HG03066 (cell line): ENCODE data around the gene SSU72.
"Not testable (repeated sequence)": the region's sequence is repeated elsewhere in the genome, so short reads cannot be mapped to it uniquely, and the experiment has no call there.

ENCODE experiments used
- ATAC-seq: cut with Tn5 transposase; IDR thresholded peaks from one replicate; pipeline ENCODE4 v1.9.1; 2021; ENCODE audit warnings: low read depth; ENCODE audit not compliant: unreplicated experiment

Gene SSU72

DNA sequence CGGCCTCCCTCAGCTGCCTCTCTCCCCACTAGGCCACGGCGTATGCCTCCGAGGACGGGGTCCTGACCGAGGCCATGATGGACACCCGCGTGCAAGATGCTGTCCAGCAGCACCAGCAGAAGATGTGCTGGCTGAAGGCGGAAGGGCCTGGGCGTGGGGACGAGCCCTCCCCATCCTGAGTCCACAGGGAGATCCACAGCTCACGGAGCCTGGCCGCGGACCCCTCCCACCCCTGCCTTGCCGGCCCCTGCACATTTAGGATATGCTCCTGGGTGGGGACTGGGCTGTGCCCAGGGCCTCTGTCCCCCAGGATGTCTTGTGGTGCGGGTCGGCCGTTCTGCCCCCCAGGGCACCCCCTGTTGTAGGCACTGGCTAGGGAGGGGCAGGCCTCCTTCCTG is 40.8 kb downstream of the SSU72 start:
- not testable (repeated sequence) for ATAC-seq

DNA sequence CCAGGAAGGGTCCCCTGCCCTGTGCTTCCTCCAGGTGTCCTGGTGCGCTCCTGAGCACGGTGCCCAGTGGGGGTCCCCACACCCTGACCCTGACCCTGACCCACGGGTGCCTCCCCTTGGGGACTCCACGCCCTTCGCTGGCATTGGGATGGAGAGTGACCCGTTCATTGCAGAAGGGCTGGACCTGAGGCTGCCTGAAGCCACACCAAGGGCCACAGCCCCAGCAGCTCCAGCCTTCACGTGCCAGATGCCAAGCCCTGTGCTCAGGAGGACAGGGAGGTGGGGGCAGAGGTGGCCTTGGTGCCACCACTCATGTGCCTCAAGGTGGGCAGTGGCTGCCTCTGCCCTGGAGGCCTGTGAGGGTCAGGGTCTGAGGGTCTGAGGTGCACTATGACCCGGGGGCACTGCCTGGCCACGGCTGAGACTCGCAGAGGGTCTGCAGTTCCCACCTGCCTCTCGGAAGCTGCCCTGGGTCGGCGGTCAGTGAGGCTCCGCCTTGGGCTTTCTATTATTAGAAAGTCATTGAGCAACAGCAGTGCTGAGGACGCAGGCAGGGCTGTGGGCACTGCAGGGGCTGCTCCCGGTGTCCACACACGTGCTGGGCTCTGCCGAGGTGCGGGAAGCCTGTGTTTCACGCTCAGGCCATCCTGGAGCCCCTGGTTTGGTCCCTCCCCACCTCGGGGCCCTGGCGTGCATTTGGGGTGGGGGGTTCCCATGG is 41.3 kb downstream of the SSU72 start:
- ATAC-seq: not testable (repeated sequence)

DNA sequence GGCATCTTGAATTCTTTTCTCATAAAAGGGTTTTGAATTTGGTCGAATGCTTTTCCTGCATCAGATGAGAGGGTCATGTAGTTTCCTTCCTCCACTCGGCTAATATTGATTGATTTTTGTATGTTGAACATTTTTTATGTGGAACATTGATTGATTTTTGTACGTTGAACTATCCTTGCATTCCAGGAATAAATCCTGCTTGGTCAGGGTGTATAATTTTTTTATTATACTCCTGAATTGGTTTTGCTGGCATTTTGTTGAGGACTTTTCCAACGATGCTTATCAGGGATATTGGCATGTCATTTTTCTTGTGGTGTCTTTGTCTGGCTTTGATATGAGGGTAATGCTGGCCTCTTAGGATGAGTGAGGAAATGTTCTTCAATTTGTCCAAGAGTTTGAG is 42.7 kb downstream of the SSU72 start:
- ATAC-seq: no peak

DNA sequence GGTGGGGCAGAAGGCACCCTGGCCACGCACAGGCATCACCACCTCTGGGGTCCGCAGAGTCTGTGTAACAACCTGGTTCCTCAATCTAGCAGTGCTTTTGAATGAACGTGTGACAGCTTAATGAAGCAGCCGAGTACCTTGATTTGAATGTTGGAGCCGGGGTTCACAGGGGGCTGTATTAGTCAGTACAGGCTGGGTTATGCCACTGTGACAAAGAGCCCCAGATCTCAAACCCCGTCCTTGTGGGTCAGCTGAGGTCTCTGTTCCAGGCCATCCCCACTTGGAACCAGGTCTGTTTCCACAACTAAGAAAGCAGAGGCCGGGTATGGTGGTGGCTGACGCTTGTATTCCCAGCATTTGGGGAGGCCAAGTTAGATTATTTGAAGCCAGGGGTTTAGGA is 44.7 kb downstream of the SSU72 start:
- ATAC-seq: no peak

DNA sequence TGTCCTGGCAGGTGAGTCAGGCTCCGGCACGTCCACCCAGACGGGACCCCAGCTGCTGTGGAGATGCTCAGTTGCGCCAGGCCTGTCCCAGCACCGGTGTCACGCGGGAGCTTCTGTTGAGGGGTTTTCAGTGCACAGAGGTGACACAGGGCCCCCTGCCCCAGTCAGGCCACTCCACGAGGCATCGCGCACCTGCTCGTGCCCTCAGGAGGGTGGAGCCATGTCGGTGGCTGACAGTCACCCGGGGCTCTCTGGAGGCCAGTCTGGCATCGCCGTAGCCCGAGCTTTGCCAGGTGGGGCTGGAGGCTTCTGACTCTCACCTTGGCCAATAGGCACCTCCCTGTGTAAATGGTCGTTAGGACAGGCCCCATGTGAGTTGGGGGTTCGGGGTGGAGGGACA is 45.3 kb downstream of the SSU72 start:
- ATAC-seq: no peak

DNA sequence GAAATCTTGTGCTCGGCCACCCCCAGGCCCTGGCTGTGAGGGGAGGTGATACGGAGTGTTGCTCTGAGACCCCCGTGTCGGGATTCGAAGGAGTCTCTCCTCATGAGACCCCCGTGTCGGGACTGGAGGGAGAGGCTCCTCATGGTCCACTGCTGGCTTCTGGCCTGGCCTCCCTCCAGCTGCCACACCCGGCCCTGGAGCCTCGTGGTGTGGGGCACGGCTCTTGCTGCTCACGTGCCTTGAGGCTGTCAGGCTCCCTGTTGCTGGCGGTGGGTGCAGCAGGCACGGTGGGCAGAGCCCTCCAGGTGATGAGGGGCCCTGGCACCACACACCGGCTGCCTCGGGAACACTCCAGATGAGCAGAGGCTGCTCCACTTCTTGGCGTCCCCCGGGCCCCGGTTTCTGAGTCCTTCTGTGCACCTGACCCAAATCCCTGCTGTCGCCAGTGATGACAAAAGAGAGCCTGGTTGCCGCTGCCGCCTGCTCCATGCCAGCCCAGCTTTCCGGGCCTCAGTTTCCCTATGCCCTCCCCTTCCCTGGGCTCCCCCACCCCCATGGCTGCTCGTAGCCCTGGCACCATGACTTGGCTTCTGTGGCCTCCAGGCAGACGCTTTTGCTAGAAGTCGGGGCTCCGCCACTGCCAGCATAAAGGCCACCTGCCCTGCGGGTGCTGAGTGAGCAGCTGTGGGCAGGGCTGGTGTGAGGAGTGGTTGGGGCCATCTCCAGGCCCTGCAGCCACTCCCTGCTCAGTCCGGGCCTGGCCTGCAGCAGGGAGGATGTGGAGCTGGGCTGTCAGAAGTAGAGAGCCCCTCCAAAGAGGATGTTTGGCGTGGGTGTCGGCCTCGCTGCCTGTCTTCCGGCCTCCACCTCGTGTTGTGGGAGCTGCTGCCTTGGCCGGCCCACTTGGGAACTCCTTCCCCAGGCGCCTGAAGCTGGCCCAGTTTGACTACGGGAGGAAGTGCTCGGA is 46.1 kb downstream of the SSU72 start:
- ATAC-seq: no peak

DNA sequence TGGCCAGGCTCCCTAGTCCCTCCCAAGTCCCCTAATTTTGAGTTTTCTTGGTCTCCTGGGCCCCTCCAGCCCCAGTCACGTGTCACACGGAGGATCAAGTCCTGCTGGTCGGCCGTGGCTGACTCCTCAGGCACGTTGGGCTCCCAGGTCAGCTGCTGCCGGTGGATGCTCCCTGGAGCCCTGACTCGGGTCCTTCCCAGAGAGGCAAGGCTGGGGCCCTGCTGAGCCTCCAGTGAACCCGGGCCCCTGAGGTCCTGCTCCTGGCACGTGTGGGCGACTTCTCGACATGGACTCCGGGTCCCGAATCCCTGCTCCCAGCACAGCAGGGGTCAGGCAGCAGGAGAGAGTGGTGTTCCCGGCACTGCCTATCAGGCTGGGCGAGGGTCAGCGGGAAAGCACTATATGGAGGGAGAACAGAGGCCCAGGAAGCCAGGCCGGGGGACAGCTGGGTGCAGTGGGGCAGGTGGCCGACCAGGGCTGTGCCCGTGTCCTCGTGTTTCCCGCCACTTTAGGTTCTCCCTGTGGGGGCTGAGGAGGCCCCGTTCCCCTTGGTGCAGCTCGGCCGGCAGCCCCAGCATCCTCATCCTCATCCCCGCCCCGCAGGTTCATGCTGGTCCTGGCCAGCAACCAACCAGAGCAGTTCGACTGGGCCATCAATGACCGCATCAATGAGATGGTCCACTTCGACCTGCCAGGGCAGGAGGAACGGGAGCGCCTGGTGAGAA is 47.4 kb downstream of the SSU72 start:
- no peak for ATAC-seq

DNA sequence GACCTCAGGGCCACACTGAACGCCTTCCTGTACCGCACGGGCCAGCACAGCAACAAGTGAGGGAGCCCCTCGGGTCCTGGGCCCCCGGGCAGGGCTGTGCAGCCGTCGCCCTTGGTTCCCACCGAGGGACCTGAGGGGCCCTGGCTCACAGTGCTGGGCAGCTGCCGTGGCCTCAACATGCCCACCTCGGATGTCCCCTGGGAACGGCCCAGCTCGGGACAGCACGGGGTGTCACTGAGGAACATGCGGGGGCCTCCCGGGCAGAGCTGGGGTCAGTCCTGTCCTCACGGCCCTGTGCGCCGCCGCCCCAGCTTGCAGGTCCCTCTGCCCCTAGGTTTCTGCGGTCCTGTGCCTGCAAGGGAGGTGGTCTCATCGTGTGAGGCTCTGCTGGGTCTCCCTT is 48.2 kb downstream of the SSU72 start:
- not testable (repeated sequence) for ATAC-seq

DNA sequence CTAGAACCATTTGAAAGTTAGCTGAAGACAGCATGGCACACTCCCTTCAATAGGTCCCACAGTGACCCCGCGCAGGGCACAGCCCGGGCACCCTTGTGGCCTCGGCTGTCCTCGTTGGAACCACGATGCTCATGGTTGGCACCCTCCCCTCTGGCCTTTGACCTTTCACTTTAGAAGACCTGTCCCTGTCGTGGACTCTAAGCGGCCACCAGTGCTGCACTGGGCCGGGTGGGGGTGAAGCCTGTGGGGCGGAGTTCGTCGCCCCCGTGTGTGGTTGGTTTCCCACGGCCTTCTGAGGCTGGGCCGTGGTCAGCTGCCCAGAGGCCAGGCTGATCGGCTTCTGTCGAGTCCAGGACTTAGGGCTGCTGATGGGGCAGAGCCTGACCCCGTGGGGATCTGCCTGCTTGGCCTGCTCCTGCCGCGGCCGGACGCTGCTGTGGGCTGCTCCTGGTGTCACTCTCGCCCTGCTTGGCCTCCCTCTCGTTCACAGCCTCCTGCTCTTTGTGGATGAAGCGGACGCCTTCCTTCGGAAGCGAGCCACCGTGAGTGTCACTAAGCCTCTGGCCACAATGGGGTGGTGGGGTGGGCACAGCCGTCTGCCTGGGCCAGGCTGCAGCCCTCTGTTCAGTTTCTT is 49.8 kb downstream of the SSU72 start:
- not testable (repeated sequence) for ATAC-seq

DNA sequence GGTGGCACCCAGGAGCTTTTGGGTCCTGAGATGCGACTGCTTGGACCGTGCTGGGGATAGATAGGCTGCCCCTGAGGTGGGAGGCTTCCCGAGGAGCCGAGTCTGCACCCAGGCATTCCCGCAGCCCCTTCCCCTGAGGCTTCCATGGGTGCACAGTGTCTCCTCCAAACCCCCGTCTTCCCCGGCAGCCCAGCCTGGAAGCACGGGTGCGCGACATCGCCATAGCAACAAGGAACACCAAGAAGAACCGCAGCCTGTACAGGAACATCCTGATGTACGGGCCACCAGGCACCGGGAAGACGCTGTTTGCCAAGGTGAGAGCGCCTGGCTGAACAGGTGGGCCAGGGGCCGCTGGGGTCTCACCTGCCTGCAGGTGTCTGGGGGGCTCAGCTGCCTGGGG is 51.0 kb downstream of the SSU72 start:
- ATAC-seq: not testable (repeated sequence)

DNA sequence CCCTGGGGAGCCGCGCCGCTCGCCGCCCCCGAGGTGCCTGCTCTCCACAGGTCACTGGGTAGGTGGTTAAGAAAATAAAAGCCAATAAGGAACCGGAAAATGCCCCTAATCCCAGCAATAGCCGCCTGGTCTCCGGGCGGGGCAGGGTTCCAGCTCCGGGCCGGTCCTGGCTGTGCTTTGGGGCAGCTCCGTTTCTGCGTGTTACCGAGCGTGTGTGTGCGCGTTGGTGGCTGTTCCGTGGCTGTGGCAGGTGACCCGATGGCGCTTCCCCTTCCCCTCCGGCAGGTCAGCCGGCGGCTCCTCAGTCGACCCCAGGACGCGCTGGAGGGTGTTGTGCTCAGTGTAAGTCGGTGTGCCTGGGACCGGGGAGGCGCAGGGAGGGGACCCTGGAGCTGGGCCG is 51.4 kb downstream of the SSU72 start:
- not testable (repeated sequence) for ATAC-seq

DNA sequence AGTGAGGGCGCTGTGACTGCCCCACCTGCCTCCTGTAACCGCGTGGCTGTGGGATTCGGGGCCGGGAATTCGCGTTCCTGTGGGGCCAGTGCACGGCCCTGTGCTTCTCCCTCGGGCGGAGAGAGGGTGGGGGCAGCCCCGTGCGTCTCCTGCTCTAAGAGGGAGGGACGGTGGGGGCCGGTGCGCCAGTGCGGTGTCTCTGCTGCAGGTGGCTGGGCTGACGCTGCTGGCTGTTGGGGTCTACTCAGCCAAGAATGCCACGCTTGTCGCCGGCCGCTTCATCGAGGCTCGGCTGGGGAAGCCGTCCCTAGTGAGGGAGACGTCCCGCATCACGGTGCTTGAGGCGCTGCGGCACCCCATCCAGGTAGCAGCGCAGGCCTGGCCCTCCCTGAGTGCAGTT is 52.1 kb downstream of the SSU72 start:
- not testable (repeated sequence) for ATAC-seq

DNA sequence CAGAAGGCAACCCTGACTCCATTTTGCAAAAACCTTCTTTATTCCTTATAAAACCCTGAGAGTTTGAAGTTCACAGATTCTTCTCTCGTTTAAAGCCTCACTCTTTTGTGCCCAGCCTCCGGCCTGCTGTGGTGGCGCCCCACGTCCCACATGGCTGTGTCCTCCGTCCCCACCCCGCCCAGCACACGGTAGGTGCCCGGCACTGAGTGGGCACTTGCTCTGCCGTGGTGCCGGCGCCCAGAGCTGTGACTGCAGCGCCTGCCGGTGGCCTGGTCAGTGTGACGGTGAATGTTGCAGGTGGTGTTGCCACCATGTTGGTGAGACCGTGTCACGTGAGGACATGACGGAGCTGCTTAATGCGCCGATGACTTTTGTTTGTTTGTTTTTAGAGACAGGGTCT is 53.3 kb downstream of the SSU72 start:
- no peak for ATAC-seq

DNA sequence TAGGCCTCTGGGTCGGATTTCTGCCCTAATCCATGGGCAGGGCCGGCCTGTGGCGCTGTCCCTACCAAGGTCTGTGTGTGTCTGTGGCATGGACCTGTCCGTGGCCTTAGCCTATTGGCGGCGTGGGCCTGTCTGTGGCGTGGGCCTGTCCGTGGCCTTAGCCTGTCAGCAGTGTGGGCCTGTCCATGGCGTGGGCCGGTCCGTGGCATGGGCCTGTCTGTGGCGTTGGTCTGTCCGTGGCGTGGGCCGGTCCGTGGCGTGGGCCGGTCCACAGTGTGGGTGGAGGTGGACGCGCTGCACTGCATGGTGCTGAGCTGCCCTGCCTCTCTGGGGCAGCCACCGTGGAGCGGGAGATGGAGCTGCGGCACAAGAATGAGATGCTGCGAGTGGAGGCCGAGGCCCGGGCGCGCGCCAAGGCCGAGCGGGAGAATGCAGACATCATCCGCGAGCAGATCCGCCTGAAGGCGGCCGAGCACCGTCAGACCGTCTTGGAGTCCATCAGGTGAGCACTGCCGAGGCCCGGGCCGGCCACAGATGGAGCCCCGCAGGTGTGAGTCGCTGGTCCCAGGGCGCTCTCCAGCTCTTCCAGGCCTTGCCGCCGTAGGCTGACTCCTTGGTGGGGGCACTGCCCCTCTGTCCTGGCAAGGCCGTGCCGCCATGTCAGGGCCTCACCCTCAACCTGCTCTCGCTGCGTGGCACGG is 54.7 kb downstream of the SSU72 start:
- not testable (repeated sequence) for ATAC-seq

DNA sequence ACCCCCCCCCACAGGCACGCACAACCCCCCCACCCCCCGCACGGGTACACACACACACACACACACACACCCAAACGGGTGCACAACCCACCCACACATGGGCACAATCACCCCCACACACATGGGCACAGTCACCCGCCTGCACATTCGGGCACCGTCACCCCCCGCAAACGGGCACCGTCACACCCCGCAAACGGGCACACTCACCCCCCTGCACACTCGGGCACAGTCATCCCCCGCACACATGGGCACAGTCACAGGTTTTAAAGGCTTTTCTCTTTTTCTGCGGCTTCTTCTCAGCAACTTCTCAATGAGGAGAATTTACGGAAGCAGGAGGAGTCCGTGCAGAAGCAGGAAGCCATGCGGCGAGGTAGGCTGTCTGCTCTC is 56.0 kb downstream of the SSU72 start:
- ATAC-seq: not testable (repeated sequence)

DNA sequence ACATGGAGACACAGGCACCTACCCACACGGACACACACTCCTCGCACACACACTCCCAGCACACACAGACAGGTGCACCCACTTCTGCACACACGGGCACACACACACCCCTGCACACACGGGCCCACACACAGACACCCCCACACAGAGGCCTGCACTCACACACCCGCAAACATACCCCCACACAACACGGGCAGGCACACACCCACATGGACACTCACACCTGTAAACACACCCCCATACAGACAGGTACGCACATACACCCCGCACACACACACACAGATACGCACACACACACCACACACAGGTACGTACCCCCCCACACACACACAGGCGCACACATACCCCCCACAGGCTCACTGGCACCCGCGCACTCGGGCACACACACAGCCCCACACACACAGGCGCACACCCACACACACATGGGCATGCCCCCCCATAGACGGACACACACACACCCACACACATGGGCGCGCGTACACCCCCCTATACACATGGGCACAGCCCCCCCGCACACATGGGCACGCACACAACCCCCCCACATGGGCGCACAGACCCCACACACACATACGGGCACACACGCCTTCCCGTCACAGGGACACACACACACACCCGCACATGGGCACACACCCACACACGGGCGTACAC is 56.6 kb downstream of the SSU72 start:
- ATAC-seq: no peak

DNA sequence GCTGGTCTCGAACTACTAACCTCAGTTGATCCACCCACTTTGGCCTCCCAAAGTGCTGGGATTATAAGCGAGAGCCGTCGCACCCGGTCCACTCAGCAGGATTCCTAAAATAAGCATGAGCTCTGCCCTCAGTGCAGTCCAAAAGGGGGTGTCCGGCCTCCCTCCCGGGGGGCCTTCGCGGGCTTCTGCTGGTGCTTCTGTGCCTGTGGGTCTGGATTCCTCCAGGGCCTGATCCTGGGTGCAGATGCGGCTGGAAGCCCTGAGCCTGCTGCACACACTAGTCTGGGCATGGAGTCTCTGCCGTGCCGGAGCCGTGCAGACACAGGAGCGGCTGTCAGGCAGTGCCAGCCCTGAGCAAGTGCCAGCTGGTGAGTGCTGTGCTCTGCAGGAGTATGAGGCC is 57.7 kb downstream of the SSU72 start:
- ATAC-seq: not testable (repeated sequence)

DNA sequence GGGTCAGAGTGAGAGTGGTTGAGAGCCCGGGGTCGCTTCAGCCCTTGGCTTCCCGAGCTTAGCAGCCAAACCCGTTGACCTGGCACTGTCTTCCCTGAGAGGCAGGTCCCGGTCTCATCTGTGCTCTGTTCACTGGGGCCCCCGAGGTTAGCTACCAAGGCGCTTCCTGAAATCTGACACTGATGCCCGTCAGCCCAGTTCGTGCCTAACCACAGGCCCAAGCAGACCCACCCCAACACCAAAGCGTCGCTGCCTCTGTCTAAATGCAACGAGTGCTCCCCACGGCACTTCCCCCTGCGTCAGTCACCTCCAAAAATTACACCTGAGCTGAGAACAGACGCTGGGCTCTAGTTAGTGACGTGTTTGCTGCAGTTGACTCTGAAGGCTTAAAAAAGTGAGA is 60.3 kb downstream of the SSU72 start:
- ATAC-seq: not testable (repeated sequence)

DNA sequence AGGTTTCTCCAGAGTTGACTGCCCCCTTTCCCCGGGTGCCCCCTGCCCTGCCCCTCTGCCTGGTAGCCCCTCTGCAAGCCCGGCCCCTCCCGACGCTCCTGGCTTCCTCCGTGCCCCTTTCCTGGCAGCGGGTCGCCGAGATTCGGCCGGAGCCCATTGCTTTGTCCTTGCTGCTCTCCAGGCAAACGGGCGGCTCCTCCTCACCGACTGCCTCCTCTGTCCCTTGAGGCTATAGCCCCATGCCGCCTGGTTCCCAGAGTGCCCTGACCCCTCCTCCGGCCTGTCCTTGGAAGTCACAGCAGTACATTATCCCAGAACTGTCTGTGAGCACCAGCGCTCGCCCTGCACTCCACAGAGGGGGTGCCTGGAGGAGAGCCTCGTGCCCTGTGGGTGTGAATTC is 61.0 kb downstream of the SSU72 start:
- not testable (repeated sequence) for ATAC-seq
